Neural progenitor cell (in vitro differentiated cells): ENCODE measurements around the gene ATG10. TPM values are rescaled to one million over a fixed set of nuclear protein-coding genes. Genes with fewer than 3 reads are reported as not detected.
"Not testable (repeated sequence)": the region's sequence is repeated elsewhere in the genome, so short reads cannot be mapped to it uniquely, and the experiment has no call there.

ENCODE experiments used
- DNase-seq: peaks from one replicate; pipeline ENCODE4 v3.0.0-alpha.2; 2016; ENCODE audit warnings: low spot score
- H2AFZ ChIP-seq: fragments of 200-600 bp; sonication (generic); replicated peaks from 2 replicates; pipeline ENCODE4 v1.6.1; 2016; ENCODE audit warnings: antibody characterized with exemption
- H3F3A ChIP-seq: fragments of 200-600 bp; sonication (generic); 2 replicates; pipeline ENCODE4 v1.6.1; 2016; ENCODE audit warnings: antibody characterized with exemption, low read depth
- H3K27ac ChIP-seq: fragments of 200-600 bp; sonication (generic); 2 replicates; pipeline ENCODE4 v1.5.1; 2016; ENCODE audit warnings: mild to moderate bottlenecking
- H3K27me3 ChIP-seq: fragments of 200-600 bp; sonication (generic); 2 replicates; pipeline ENCODE4 v1.6.1; 2016; ENCODE audit warnings: mild to moderate bottlenecking, moderate library complexity
- H3K36me3 ChIP-seq: fragments of 200-600 bp; sonication (generic); 2 replicates; pipeline ENCODE4 v1.5.1; 2016
- H3K4me1 ChIP-seq: fragments of 200-600 bp; sonication (generic); 2 replicates; pipeline ENCODE4 v1.6.1; 2016; ENCODE audit warnings: mixed run types
- H3K4me2 ChIP-seq: fragments of 200-600 bp; sonication (generic); 2 replicates; pipeline ENCODE4 v1.6.1; 2016
- H3K4me3 ChIP-seq: fragments of 200-600 bp; sonication (generic); 2 replicates; pipeline ENCODE4 v1.5.1; 2016
- H3K79me2 ChIP-seq: fragments of 200-600 bp; sonication (generic); 2 replicates; pipeline ENCODE4 v1.6.1; 2016; ENCODE audit warnings: low read depth
- H3K9ac ChIP-seq: fragments of 200-600 bp; sonication (generic); 2 replicates; pipeline ENCODE4 v1.6.1; 2016
- H3K9me3 ChIP-seq: fragments of 200-600 bp; sonication (generic); 2 replicates; pipeline ENCODE4 v1.5.1; 2016; ENCODE audit warnings: low read depth
- H4K20me1 ChIP-seq: fragments of 200-600 bp; sonication (generic); 2 replicates; pipeline ENCODE4 v1.6.1; 2016; ENCODE audit warnings: low read depth
- H3K27ac Mint-ChIP-seq: 3 replicates; pipeline ENCODE4 v1.8.0; 2021; ENCODE audit warnings: mixed read lengths
- H3K27me3 Mint-ChIP-seq: 2 replicates; pipeline ENCODE4 v1.8.0; 2022; ENCODE audit warnings: low read depth, mild to moderate bottlenecking, inconsistent platforms, moderate library complexity, mixed read lengths; ENCODE audit not compliant: insufficient read depth
- H3K36me3 Mint-ChIP-seq: 3 replicates; pipeline ENCODE4 v1.8.0; 2021; ENCODE audit warnings: mixed read lengths
- H3K4me1 Mint-ChIP-seq: 3 replicates; pipeline ENCODE4 v1.8.0; 2021; ENCODE audit warnings: mixed read lengths
- H3K4me3 Mint-ChIP-seq: 3 replicates; pipeline ENCODE4 v1.8.0; 2021; ENCODE audit warnings: mild to moderate bottlenecking, moderate library complexity, mixed read lengths
- H3K9me3 Mint-ChIP-seq: 3 replicates; pipeline ENCODE4 v1.8.0; 2020; ENCODE audit warnings: mixed read lengths
- CTCF ChIP-seq: fragments of 200-600 bp; sonication (generic); IDR thresholded peaks from 2 replicates; pipeline ENCODE4 v1.5.1; 2017; ENCODE audit warnings: antibody characterized with exemption, mild to moderate bottlenecking
- EZH2 ChIP-seq: fragments of 200-600 bp; sonication (generic); IDR thresholded peaks from 2 replicates; pipeline ENCODE4 v1.6.1; 2017; ENCODE audit warnings: antibody characterized with exemption, mild to moderate bottlenecking, moderate library complexity
- EZH2phosphoT487 ChIP-seq: fragments of 200-600 bp; sonication (generic); IDR thresholded peaks from 2 replicates; pipeline ENCODE4 v1.6.1; 2017; ENCODE audit warnings: antibody characterized with exemption
- total RNA-seq: library from RNA; depleted of rRNA; stranded (reverse); fragments of >200 nt; gene quantifications from 2 replicates; pipeline ENCODE4 v1.2.3, GENCODE V29; 2015; ENCODE audit warnings: low replicate concordance

The ATG10 gene
- total RNA-seq, 1 donor from 2014 or later, result 13.4 TPM

- Histone ChIP-seq H3K9me3 (peaks cover 4% of the 10 kb centered on the region), H3K27me3 (no peaks in the 10 kb centered on the region), H3K4me2 (peak overlapping the region; percentile 50), H3K4me3 (no peak overlapping the region), H3K4me1 (peaks cover 29% of the 10 kb centered on the region), H4K20me1 (no peaks in the 10 kb centered on the region), H3K27ac (no peak overlapping the region), H3K79me2 (no peaks in the 10 kb centered on the region), H3K9ac (no peak overlapping the region), H3K36me3 (no peaks in the 10 kb centered on the region), H2AFZ (peak overlapping the region; percentile 6), H3F3A (peaks cover 22% of the 10 kb centered on the region)
- H3K27ac Mint-ChIP-seq, result no peak overlapping the region
- peaks cover 14% of the 10 kb centered on the region for H3K4me1 Mint-ChIP-seq
- DNase-seq, result no peak
- peaks cover 33% of the 10 kb centered on the region for H3K36me3 Mint-ChIP-seq
- no peak for TF ChIP-seq CTCF
- TF ChIP-seq EZH2, result no peak
- no peak for TF ChIP-seq EZH2phosphoT487
- H3K27me3 Mint-ChIP-seq, result peaks cover 2% of the 10 kb centered on the region
- H3K4me3 Mint-ChIP-seq, result no peak overlapping the region
- H3K9me3 Mint-ChIP-seq, result peaks cover 13% of the 10 kb centered on the region
Measured at GRCh38 chr5:81980160-81980559, 8.3 kb downstream of the ATG10 start.

GRCh38 chr5:81980598-81981260 lies 8.9 kb downstream of the ATG10 start:
- no peak overlapping the region for H3K27ac Mint-ChIP-seq
- H3K9me3 Mint-ChIP-seq, result peaks cover 17% of the 10 kb centered on the region
- H3K36me3 Mint-ChIP-seq, result peaks cover 38% of the 10 kb centered on the region
- no peak overlapping the region for H3K4me3 ChIP-seq
- peaks cover 14% of the 10 kb centered on the region for H3K4me1 Mint-ChIP-seq
- peak; percentile 11 for DNase-seq
- peak overlapping the region; percentile 33 for H3K27ac ChIP-seq
- H3F3A ChIP-seq, result peaks cover 22% of the 10 kb centered on the region
- H4K20me1 ChIP-seq, result no peaks in the 10 kb centered on the region
- peak overlapping the region; percentile 50 for H3K4me2 ChIP-seq
- no peaks in the 10 kb centered on the region for H3K79me2 ChIP-seq
- H3K36me3 ChIP-seq, result no peaks in the 10 kb centered on the region
- H3K27me3 Mint-ChIP-seq, result peaks cover 2% of the 10 kb centered on the region
- H2AFZ ChIP-seq, result no peak overlapping the region
- H3K4me1 ChIP-seq, result peaks cover 29% of the 10 kb centered on the region
- no peak overlapping the region for H3K4me3 Mint-ChIP-seq
- no peaks in the 10 kb centered on the region for H3K27me3 ChIP-seq
- H3K9ac ChIP-seq, result no peak overlapping the region
- no peak for TF ChIP-seq CTCF
- TF ChIP-seq EZH2phosphoT487, result no peak
- no peak for TF ChIP-seq EZH2
- peaks cover 4% of the 10 kb centered on the region for H3K9me3 ChIP-seq

- Mint-ChIP-seq H3K4me1 (peaks cover 14% of the 10 kb centered on the region), H3K9me3 (peaks cover 20% of the 10 kb centered on the region), H3K36me3 (peaks cover 39% of the 10 kb centered on the region)
- H3K4me2 ChIP-seq, H3K4me3 Mint-ChIP-seq, H3K4me3 ChIP-seq, H3K79me2 ChIP-seq, H3K27ac Mint-ChIP-seq, DNase-seq, H3K36me3 ChIP-seq, H3K9me3 ChIP-seq, H4K20me1 ChIP-seq, H2AFZ ChIP-seq, H3K27me3 Mint-ChIP-seq, H3K9ac ChIP-seq, H3K27me3 ChIP-seq: not testable (repeated sequence)
- Histone ChIP-seq H3F3A (peaks cover 22% of the 10 kb centered on the region), H3K27ac (peak overlapping the region; percentile 29), H3K4me1 (peaks cover 29% of the 10 kb centered on the region)
Measured at GRCh38 chr5:81982172-81982685, 10.4 kb downstream of the ATG10 start.

GRCh38 chr5:81983148-81983547 lies 11.3 kb downstream of the ATG10 start:
- H3K9ac ChIP-seq, H3K36me3 ChIP-seq, H3K27ac Mint-ChIP-seq, DNase-seq, H3K27me3 Mint-ChIP-seq, H3K9me3 ChIP-seq, H3K4me2 ChIP-seq, H2AFZ ChIP-seq, H3K4me3 ChIP-seq, H3K27ac ChIP-seq, H3K4me3 Mint-ChIP-seq, H3K27me3 ChIP-seq, H4K20me1 ChIP-seq, H3K79me2 ChIP-seq: not testable (repeated sequence)
- peaks cover 14% of the 10 kb centered on the region for H3K4me1 Mint-ChIP-seq
- H3K4me1 ChIP-seq, result peaks cover 29% of the 10 kb centered on the region
- H3K9me3 Mint-ChIP-seq, result peaks cover 20% of the 10 kb centered on the region
- H3K36me3 Mint-ChIP-seq, result peaks cover 37% of the 10 kb centered on the region
- H3F3A ChIP-seq, result peaks cover 22% of the 10 kb centered on the region

- H3K4me1 Mint-ChIP-seq, result peaks cover 14% of the 10 kb centered on the region
- not testable (repeated sequence) for H3K4me2 ChIP-seq, H3K27ac ChIP-seq, H3K27ac Mint-ChIP-seq, H3K9me3 ChIP-seq, DNase-seq, H3K9ac ChIP-seq, H3K4me3 Mint-ChIP-seq, H4K20me1 ChIP-seq, H3K79me2 ChIP-seq, H3K4me3 ChIP-seq, H3K27me3 ChIP-seq, H3K27me3 Mint-ChIP-seq, H2AFZ ChIP-seq, H3K36me3 ChIP-seq
- Histone ChIP-seq H3K4me1 (peaks cover 29% of the 10 kb centered on the region), H3F3A (peaks cover 22% of the 10 kb centered on the region)
- peaks cover 20% of the 10 kb centered on the region for H3K9me3 Mint-ChIP-seq
- H3K36me3 Mint-ChIP-seq, result peaks cover 34% of the 10 kb centered on the region
Measured at GRCh38 chr5:81983563-81983962, 11.7 kb downstream of the ATG10 start.
